IPS-15b (cell line): Measurements from ENCODE around the gene PSPH.
A peak's percentile ranks its signal among the peaks of the same experiment; 100 is the strongest.
"Not testable (repeated sequence)": the region's sequence is repeated elsewhere in the genome, so short reads cannot be mapped to it uniquely, and the experiment has no call there.

Experiments
- H3K27me3 ChIP-seq: one replicate; pipeline ENCODE4 v1.6.1; 2013; ENCODE audit warnings: low read length; ENCODE audit not compliant: control insufficient read depth, insufficient read depth
- H3K36me3 ChIP-seq: one replicate; pipeline ENCODE4 v1.6.1; 2013; ENCODE audit warnings: low read length; ENCODE audit not compliant: control insufficient read depth, insufficient read depth
- H3K4me1 ChIP-seq: one replicate; pipeline ENCODE4 v1.6.1; 2013; ENCODE audit warnings: mild to moderate bottlenecking, low read length; ENCODE audit not compliant: control insufficient read depth, insufficient read depth
- H3K4me3 ChIP-seq: one replicate; pipeline ENCODE4 v1.5.1; 2013; ENCODE audit warnings: low read depth, low read length
- H3K9ac ChIP-seq: one replicate; pipeline ENCODE4 v1.6.1; 2013; ENCODE audit warnings: low read depth, mild to moderate bottlenecking, low read length
- H3K9me3 ChIP-seq: one replicate; pipeline ENCODE4 v1.6.1; 2013; ENCODE audit warnings: mild to moderate bottlenecking, low read length; ENCODE audit not compliant: control insufficient read depth, insufficient read depth

Gene PSPH

GRCh38 chr7:56053379-56053778 lies 2.1 kb upstream of the PSPH start:
- Histone ChIP-seq H3K9ac (no peak overlapping the region), H3K4me1 (no peaks in the 10 kb centered on the region), H3K27me3 (no peaks in the 10 kb centered on the region), H3K36me3 (peaks cover 17% of the 10 kb centered on the region), H3K4me3 (no peak overlapping the region), H3K9me3 (no peaks in the 10 kb centered on the region)

GRCh38 chr7:56051053-56051338 lies 248 bp downstream of the PSPH start:
- Histone ChIP-seq H3K9me3 (no peaks in the 10 kb centered on the region), H3K9ac (peak overlapping the region; percentile 99), H3K4me1 (no peaks in the 10 kb centered on the region), H3K36me3 (peaks cover 12% of the 10 kb centered on the region), H3K27me3 (no peaks in the 10 kb centered on the region), H3K4me3 (peak overlapping the region; percentile 97)

- H3K9ac ChIP-seq, H3K4me1 ChIP-seq, H3K9me3 ChIP-seq, H3K36me3 ChIP-seq, H3K4me3 ChIP-seq, H3K27me3 ChIP-seq: not testable (repeated sequence)
Measured at GRCh38 chr7:56048763-56049162, 2.5 kb downstream of the PSPH start.

GRCh38 chr7:56048245-56048644 lies 3.0 kb downstream of the PSPH start:
- no peak overlapping the region for H3K4me3 ChIP-seq
- H3K4me1 ChIP-seq = no peaks in the 10 kb centered on the region
- H3K9me3 ChIP-seq = no peaks in the 10 kb centered on the region
- no peaks in the 10 kb centered on the region for H3K27me3 ChIP-seq
- H3K36me3 ChIP-seq = peaks cover 5% of the 10 kb centered on the region
- no peak overlapping the region for H3K9ac ChIP-seq

GRCh38 chr7:56047446-56048116 lies 3.7 kb downstream of the PSPH start:
- not testable (repeated sequence) for H3K36me3 ChIP-seq, H3K4me3 ChIP-seq, H3K9me3 ChIP-seq, H3K9ac ChIP-seq, H3K27me3 ChIP-seq, H3K4me1 ChIP-seq

- H3K4me1 ChIP-seq = no peaks in the 10 kb centered on the region
- H3K9ac ChIP-seq = no peak overlapping the region
- no peaks in the 10 kb centered on the region for H3K27me3 ChIP-seq
- no peaks in the 10 kb centered on the region for H3K9me3 ChIP-seq
- peaks cover 6% of the 10 kb centered on the region for H3K36me3 ChIP-seq
- no peak overlapping the region for H3K4me3 ChIP-seq
Measured at GRCh38 chr7:56046721-56047445, 4.4 kb downstream of the PSPH start.

GRCh38 chr7:56045758-56046157 lies 5.5 kb downstream of the PSPH start:
- H3K4me1 ChIP-seq, H3K9ac ChIP-seq, H3K36me3 ChIP-seq: not testable (repeated sequence)

GRCh38 chr7:56040730-56041129 lies 10.5 kb downstream of the PSPH start:
- H3K36me3 ChIP-seq = peaks cover 4% of the 10 kb centered on the region
- H3K4me1 ChIP-seq = no peaks in the 10 kb centered on the region
- no peaks in the 10 kb centered on the region for H3K27me3 ChIP-seq
- H3K4me3 ChIP-seq = no peak overlapping the region
- no peak overlapping the region for H3K9ac ChIP-seq
- H3K9me3 ChIP-seq = no peaks in the 10 kb centered on the region

More at GRCh38 chr7:56045758-56046157, 5.5 kb downstream of the PSPH start:
- H3K4me3 ChIP-seq, H3K9me3 ChIP-seq, H3K27me3 ChIP-seq: not testable (repeated sequence)

GRCh38 chr7:56033671-56034432 lies 17.4 kb downstream of the PSPH start:
- Histone ChIP-seq H3K9me3 (no peaks in the 10 kb centered on the region), H3K27me3 (no peaks in the 10 kb centered on the region), H3K4me3 (peak overlapping the region; percentile 78), H3K9ac (peak overlapping the region; percentile 81), H3K36me3 (peaks cover 13% of the 10 kb centered on the region), H3K4me1 (no peaks in the 10 kb centered on the region)

GRCh38 chr7:56032578-56032977 lies 18.7 kb downstream of the PSPH start:
- H3K9me3 ChIP-seq, H3K4me1 ChIP-seq, H3K27me3 ChIP-seq, H3K9ac ChIP-seq, H3K4me3 ChIP-seq: not testable (repeated sequence)
- H3K36me3 ChIP-seq = peaks cover 16% of the 10 kb centered on the region

- not testable (repeated sequence) for H3K4me3 ChIP-seq, H3K9ac ChIP-seq
- peaks cover 18% of the 10 kb centered on the region for H3K36me3 ChIP-seq
Measured at GRCh38 chr7:56031556-56031955, 19.7 kb downstream of the PSPH start.

GRCh38 chr7:56030340-56030739 lies 20.9 kb downstream of the PSPH start:
- Histone ChIP-seq H3K27me3 (no peaks in the 10 kb centered on the region), H3K9ac (no peak overlapping the region), H3K4me1 (no peaks in the 10 kb centered on the region), H3K4me3 (no peak overlapping the region), H3K9me3 (no peaks in the 10 kb centered on the region), H3K36me3 (peaks cover 18% of the 10 kb centered on the region)

More at GRCh38 chr7:56031556-56031955, 19.7 kb downstream of the PSPH start:
- H3K4me1 ChIP-seq, H3K27me3 ChIP-seq, H3K9me3 ChIP-seq: not testable (repeated sequence)
